NCI-H446 (cell line): ENCODE results near the gene RAB11B.
"Not testable (repeated sequence)": the region's sequence is repeated elsewhere in the genome, so short reads cannot be mapped to it uniquely, and the experiment has no call there.

Source experiments
- DNase-seq, 2 experiments: peaks; one replicate each; lab custom pipeline; 2025; lab: John Stamatoyannopoulos, UW

The RAB11B gene

GRCh38 chr19:8393871-8394250 lies 3.7 kb downstream of the RAB11B start:
- no peak for DNase-seq

GRCh38 chr19:8395621-8396082 lies 5.5 kb downstream of the RAB11B start:
- no peak for DNase-seq

DNA sequence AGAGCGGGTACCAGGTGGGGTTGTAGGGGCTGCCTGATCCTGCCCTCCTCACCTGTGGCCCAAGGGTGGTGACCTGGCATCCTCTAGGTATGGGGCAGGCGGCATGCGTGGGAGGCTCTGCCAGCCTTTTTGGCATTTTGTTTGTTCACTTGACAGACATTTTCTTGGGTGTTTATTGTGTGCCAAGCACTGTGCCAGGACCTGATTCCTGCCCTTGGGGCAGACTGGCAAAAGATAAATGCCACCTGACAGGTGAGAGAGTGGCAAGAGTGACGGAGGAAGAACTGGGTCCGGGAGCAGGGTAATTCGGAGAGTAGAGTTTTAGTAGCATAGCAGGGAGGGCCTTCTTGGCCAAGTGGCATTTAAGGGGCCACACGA lies 6.0 kb downstream of the RAB11B start:
- DNase-seq, result no peak

- DNase-seq, result peak in 1 of 2 experiments; percentile 20
These were observed 6.5 kb downstream of the RAB11B start for GRCh38 chr19:8396563-8397203.

DNA sequence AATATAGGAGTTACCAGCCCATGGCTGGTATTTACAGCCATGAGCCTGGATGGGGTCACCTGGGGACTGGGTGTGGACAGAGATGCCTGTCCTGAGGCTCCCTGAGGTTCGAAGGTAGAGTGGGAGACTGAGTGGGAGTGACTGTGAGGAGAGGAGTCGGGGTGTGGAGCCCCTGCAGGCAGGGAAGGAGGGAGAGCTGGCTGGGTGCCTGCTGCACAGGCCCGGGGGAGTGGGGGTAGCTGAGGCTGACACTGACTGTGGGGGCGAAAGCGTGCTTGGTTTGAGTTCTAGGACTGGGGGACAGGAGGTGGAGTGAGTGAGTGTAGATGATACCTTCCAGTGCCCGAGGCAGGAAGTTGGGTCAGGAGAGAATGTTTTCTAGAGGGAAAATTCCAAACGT lies 7.1 kb downstream of the RAB11B start:
- DNase-seq, result no peak

- DNase-seq, result no peak
These were observed 7.7 kb downstream of the RAB11B start for GRCh38 chr19:8397746-8398310.

DNA sequence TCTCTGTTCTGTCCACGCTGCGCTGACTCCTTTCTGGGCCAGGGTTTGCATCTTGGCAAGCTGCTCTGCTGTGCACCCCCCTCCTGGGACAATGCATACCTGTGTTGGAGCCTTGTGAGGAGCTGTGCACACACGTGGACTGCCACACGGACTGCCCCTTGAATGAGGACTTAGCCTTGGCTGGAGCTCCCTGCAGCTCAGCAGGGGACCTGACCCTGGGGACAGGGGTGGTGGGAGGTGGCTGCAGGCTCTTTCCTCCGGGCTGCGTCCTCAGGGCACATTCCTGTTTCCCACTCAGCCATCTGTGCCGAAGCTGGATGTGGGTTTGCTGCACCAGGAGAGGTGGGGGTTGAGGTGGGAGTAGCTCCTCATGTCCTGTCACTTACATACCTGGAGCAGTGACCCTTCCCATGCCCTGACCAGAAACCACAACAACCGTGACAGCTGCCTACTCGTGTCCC lies 8.2 kb downstream of the RAB11B start:
- no peak for DNase-seq

DNA sequence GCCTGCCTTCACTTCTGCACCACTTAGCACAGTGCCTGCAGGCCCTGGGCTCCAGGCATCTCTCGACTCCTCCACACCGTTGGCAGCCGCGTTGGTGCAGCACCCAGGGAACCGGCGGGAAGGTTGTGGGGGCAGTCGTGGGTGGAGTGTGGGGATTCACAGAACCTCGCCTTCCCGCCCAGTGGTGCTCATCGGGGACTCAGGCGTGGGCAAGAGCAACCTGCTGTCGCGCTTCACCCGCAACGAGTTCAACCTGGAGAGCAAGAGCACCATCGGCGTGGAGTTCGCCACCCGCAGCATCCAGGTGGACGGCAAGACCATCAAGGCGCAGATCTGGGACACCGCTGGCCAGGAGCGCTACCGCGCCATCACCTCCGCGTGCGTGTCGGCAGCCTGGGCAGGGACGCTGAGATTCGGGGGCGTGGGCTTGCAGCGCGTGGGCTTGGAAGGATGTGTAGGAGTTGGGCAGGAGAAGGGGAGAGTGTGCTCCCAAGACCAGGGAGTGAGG lies 9.6 kb downstream of the RAB11B start:
- DNase-seq, result no peak

DNA sequence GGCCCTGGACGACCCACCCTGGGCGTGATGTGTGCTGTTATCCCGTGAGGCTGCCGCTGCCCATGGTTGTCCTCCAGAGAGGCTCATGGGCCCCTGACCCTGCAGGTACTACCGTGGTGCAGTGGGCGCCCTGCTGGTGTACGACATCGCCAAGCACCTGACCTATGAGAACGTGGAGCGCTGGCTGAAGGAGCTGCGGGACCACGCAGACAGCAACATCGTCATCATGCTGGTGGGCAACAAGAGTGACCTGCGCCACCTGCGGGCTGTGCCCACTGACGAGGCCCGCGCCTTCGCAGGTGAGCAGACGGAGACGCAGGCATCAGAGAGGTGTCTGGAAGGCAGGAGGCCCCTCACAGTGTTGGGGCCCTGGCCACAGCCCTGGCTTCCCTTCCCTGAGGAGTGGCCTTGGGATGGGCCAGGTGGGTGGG lies 11.8 kb downstream of the RAB11B start:
- DNase-seq, result no peak

DNA sequence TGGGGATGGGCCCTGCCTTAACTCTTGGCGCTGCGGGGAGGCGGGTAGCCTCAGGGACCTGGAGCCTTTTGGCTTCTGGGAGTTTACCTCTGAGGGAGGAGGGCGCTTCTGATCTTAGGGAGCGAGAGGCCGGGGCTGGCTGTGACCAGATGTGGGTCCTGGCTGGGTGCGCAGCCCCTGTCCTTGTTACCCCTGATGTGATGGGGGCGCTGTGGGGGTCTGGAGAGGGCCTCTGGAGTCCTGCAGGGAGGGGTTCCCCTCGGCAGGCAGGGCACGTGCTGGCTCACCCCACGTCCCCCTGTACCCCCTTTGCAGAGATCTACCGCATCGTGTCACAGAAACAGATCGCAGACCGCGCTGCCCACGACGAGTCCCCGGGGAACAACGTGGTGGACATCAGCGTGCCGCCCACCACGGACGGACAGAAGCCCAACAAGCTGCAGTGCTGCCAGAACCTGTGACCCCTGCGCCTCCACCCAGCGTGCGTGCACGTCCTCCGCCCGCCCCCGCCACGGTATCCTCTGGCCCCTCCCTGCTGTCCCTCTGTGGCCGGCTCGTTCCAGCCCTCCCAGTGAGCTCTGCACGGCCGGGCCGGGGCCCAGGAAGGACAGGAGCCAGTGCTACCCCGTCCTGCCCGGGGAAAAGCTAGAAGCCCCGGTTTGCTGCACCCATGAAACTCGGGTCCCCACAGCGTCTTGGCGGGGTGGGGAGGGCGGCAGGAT lies 13.1 kb downstream of the RAB11B start:
- no peak for DNase-seq

- DNase-seq, result no peak
These were observed 13.6 kb downstream of the RAB11B start for GRCh38 chr19:8403820-8404109.

GRCh38 chr19:8404391-8405151 lies 14.4 kb downstream of the RAB11B start:
- no peak for DNase-seq

DNA sequence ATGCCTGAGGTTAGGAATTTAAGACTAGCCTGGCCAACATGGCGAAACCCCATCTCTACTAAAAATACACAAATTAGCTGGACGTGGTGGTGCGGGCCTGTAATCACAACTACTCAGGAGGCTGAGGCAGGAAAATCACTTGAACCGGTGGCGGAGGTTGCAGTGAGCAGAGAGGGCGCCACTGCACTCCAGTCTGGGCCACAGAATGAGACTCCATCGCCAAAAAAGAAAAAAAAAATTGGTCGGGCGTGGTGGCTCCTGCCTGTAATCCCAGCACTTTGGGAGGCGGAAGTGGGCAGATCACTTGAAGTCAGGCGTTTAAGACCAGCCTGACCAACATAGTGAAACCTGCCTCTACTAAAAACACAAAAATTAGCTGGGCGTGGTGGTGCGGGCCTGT lies 20.6 kb downstream of the RAB11B start:
- DNase-seq, result not testable (repeated sequence)

DNA sequence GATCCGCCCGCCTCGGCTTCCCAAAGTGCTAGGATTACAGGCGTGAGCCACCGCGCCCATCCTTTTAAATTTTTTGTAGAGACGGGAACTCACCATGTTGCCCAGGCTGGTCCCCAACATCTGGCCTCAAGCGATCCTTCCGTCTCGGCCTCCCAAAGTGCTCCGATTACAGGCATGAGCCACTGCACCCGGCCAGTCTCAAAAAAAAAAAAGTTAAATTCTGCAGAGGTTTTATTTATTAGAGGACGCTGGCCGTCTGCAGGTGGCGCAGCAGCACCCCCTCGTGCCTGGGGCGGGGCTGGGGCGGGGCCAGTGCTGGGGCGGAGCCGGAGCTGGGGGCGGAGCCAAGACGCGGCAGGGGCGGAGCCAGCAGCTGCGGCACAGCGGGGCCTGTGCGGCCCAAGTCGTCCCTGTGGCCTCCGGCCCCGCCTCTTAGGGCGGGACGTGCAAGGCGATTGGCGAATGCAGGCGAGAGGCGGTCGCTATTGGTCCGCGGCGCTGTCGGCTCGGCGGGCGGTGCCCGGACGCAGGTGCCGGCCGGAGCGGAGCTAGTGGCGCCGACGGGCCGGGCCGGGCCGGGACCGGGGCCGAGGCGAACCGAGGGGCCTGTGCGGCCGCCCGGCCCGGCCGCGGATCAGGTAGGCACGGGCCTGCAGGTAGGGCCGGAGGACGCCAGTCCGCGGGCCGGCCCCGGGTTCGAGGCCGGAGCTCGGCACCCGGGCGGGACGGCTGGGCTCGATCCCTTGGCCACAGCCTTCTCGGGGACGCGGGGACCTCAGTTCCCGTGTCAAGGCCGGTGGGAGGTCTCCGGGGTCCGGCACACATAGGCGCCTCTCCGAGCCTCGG lies 22.8 kb downstream of the RAB11B start, which contains the start of gene MARCHF2:
MARCHF2 (plus strand) TSS at position 523 of the 846 bp plus-strand sequence. CDS start 8,536 bp downstream, outside the sequence.
- DNase-seq, result peak; percentile 91 to 99

DNA sequence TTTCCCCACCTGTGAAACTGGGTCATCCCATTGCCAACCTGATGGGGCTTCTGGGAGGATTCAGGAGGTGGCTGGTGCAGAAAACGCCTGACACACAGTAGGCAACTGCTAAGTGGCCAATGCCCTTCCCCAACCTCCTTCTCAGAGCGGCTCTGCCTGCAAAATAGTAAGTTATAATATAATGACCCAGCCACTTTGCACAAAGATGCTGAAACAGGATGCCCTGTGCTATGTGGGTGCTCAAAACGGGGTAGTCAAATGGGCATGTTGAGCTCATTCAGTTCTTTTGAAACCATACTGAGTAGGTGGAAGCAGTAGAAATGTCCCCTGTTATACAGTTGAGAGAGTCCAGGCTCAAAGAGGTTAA lies 23.5 kb downstream of the RAB11B start:
- no peak for DNase-seq

- no peak for DNase-seq
These were observed 26.6 kb downstream of the RAB11B start for GRCh38 chr19:8416796-8417195.

DNA sequence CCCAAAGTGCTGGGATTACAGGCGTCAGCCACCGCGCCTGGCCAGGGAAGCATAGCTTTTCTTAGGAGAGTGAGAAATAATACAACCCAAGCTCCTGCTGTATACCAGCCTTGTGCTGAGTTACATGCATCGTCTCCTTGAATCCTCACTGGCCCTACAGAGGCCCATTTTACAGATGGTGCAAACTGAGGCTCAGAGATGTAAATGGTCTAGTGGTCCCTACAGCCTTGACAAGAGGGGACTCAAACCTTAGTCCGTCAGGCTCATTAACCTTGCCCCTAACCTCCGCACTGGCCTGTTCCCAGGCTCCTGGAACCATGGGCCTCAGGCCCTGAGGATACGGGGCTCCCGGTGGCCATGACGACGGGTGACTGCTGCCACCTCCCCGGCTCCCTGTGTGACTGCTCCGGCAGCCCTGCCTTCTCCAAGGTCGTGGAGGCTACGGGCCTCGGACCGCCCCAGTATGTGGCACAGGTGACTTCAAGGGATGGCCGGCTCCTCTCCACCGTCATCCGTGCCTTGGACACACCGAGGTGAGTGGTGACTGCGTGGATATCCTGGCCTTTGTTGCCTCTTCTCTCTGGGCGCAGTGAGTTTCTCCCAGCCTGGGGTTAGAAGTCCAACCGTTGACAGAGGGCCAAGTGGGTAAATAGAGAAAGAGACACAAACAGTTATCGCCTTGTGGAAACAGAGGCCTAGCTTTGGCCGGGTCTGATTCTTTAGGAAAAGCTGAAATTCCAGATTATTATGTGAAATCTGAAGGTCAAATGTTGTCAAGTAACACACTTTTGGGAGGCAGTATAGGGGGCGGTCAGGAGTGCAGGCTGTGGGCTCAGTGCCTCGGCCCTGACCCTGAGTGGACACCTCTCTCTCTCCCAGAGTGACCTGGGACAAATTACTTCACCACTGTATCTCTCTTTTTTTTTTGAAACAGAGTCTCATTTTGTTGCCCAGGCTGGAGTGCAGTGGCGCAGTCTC lies 31.6 kb downstream of the RAB11B start:
- no peak for DNase-seq

DNA sequence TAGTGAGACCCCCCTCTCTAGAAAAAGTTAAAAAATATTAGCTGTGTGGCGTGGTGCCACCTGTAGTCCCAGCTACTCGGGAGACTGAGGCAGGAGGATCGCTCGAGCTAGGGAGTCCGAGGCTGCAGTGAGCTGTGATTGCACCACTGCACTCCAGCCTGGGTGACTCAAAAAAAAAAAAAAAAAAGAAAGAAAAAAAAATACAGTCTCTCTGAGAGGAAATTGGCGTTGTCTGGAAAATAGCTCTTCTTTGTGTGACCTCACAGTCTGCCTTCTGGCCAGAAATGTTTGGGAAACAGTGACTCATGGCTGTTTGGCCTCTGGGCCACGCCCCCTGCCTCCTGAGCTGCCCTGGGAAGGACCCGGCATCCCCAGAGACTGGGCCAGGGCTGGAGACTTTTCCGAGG lies 33.7 kb downstream of the RAB11B start:
- DNase-seq, result peak; percentile 26 to 83

GRCh38 chr19:8425331-8425730 lies 35.2 kb downstream of the RAB11B start:
- DNase-seq, result not testable (repeated sequence)

DNA sequence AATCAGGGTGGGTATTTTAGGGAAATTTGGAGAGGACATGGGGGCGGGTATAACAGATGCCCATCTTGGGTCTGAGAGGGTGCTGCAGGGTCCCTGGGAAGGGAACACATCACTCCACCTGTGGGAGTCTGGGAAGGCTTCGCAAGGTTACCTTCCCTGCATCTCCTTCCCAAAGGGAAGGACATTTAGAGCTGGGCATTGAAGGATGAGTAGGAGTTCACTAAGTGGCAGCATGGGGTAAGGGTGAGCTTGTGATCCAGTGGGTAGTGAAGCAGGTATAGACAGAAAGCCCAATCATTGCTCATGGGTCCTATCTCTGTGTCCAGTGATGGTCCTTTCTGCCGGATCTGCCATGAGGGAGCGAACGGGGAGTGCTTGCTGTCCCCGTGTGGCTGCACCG lies 36.1 kb downstream of the RAB11B start:
- DNase-seq, result no peak
